H1 (cell line): Measurements from ENCODE around the gene FOXN3. TPM values are rescaled to one million over a fixed set of nuclear protein-coding genes. Genes with fewer than 3 reads are reported as not detected.

Source experiments
- CTCF ChIA-PET: fragments of 300-600 bp; sonication (Branson Sonifier 250); formaldehyde crosslinking; loops from one replicate; lab custom pipeline; 2021; ENCODE audit not compliant: partially characterized antibody; lab: Charles Lee
- POLR2A ChIA-PET: fragments of 300-600 bp; sonication (Branson Sonifier 250); formaldehyde crosslinking; loops from one replicate; lab custom pipeline; 2021; ENCODE audit warnings: inconsistent platforms; ENCODE audit not compliant: partially characterized antibody; lab: Charles Lee
- DNase-seq, 2 experiments: peaks; one replicate each; pipeline versions ENCODE4 v3.0.0 to v3.0.0-alpha.2; 2010 to 2022; ENCODE audit warnings: low spot score in 2 of 2, low read depth in 1 of 2, mixed read lengths in 1 of 2
- FAIRE-seq: peaks from 2 replicates; lab custom pipeline; 2011; peaks lifted over from hg19 to GRCh38; lab: Jason Lieb, UNC
- H2AFZ ChIP-seq: 2 replicates; pipeline ENCODE4 v1.8.1; 2012; ENCODE audit warnings: low read length, inconsistent platforms
- H2AK5ac ChIP-seq: 2 replicates; pipeline ENCODE4 v1.6.1; 2013; ENCODE audit warnings: low read depth, low read length
- H2BK120ac ChIP-seq: replicated peaks from 2 replicates; pipeline ENCODE3; 2013; ENCODE audit warnings: low read depth, low read length, inconsistent platforms
- H2BK12ac ChIP-seq: 2 replicates; pipeline ENCODE4 v1.6.1; 2013; ENCODE audit warnings: low read depth, low read length
- H2BK15ac ChIP-seq: 2 replicates; pipeline ENCODE4 v1.6.1; 2013; ENCODE audit warnings: low read length
- H2BK20ac ChIP-seq: 2 replicates; pipeline ENCODE4 v1.6.1; 2013; ENCODE audit warnings: low read length
- H2BK5ac ChIP-seq: 2 replicates; pipeline ENCODE4 v1.6.1; 2013; ENCODE audit warnings: low read depth, low read length
- H3K14ac ChIP-seq: 2 replicates; pipeline ENCODE4 v1.6.1; 2013; ENCODE audit warnings: inconsistent platforms; ENCODE audit not compliant: insufficient read length
- H3K18ac ChIP-seq: 2 replicates; pipeline ENCODE4 v1.6.1; 2013; ENCODE audit warnings: low read length; ENCODE audit errors: extremely low read depth
- H3K23ac ChIP-seq: 2 replicates; pipeline ENCODE4 v1.6.1; 2013; ENCODE audit warnings: inconsistent platforms; ENCODE audit not compliant: insufficient read length
- H3K23me2 ChIP-seq: 2 replicates; pipeline ENCODE4 v1.6.1; 2013; ENCODE audit warnings: low read depth, low read length
- H3K27ac ChIP-seq: 2 replicates; pipeline ENCODE4 v1.6.1; 2011; ENCODE audit warnings: low read depth, low read length, inconsistent platforms
- H3K27me3 ChIP-seq, 4 experiments: replicated peaks in 1 of 4; 1 replicate in 1 of 4; 2 replicates in 3 of 4; pipeline versions ENCODE4 v1.6.1 to v1.8.1; 2011 to 2013; ENCODE audit warnings: low read length in 3 of 4, mild to moderate bottlenecking in 3 of 4, inconsistent platforms in 2 of 4, mixed read lengths in 2 of 4, moderate library complexity in 1 of 4; ENCODE audit not compliant: control insufficient read depth in 3 of 4, insufficient read depth in 3 of 4; ENCODE audit errors: extremely low read depth in 1 of 4
- H3K36me3 ChIP-seq, 4 experiments: 2 replicates each; pipeline versions ENCODE4 v1.6.1 to v1.8.1; 2011 to 2013; ENCODE audit warnings: mild to moderate bottlenecking in 4 of 4, low read length in 3 of 4, moderate library complexity in 2 of 4, control low read depth in 1 of 4, inconsistent platforms in 1 of 4; ENCODE audit not compliant: insufficient read depth in 4 of 4, control insufficient read depth in 2 of 4
- H3K4ac ChIP-seq: replicated peaks from 2 replicates; pipeline ENCODE3; 2013; ENCODE audit warnings: low read length, low read depth, mixed read lengths, inconsistent platforms; ENCODE audit not compliant: insufficient read length
- H3K4me1 ChIP-seq, 4 experiments: replicated peaks in 1 of 4; 1 replicate in 1 of 4; 2 replicates in 3 of 4; pipeline versions ENCODE4 v1.6.1 to v1.8.1; 2011 to 2013; ENCODE audit warnings: low read length in 3 of 4, inconsistent platforms in 2 of 4, mixed read lengths in 1 of 4; ENCODE audit not compliant: insufficient read depth in 4 of 4, control insufficient read depth in 3 of 4
- H3K4me2 ChIP-seq, 2 experiments: 2 replicates each; pipeline versions ENCODE4 v1.6.1 to v1.8.1; 2011 to 2013; ENCODE audit warnings: low read depth in 2 of 2, low read length in 2 of 2, control low read depth in 1 of 2, inconsistent platforms in 1 of 2, mild to moderate bottlenecking in 1 of 2; ENCODE audit not compliant: insufficient read depth in 1 of 2
- H3K4me3 ChIP-seq, 4 experiments: fragments of 200-600, 300-600 bp in 1 of 4; sonication (generic), shearing (Covaris generic), sonication (Bioruptor Twin) in 1 of 4; 2 replicates each; pipeline versions ENCODE4 v1.5.1 to v1.8.1; 2011 to 2016; ENCODE audit warnings: low read length in 4 of 4, low read depth in 3 of 4, control low read depth in 2 of 4, inconsistent platforms in 2 of 4, mild to moderate bottlenecking in 2 of 4, mixed read lengths in 1 of 4, moderate library complexity in 1 of 4; ENCODE audit not compliant: insufficient read depth in 2 of 4; ENCODE audit errors: extremely low read depth in 1 of 4
- H3K56ac ChIP-seq: replicated peaks from 2 replicates; pipeline ENCODE3; 2013; ENCODE audit warnings: low read depth, mild to moderate bottlenecking, mixed read lengths, low read length, inconsistent platforms; ENCODE audit not compliant: insufficient read length
- H3K79me1 ChIP-seq: 2 replicates; pipeline ENCODE4 v1.6.1; 2013; ENCODE audit warnings: low read depth, low read length, control low read depth
- H3K79me2 ChIP-seq, 2 experiments: 2 replicates each; pipeline versions ENCODE4 v1.6.1 to v1.8.1; 2012 to 2013; ENCODE audit warnings: low read length in 2 of 2, mild to moderate bottlenecking in 2 of 2, inconsistent platforms in 1 of 2; ENCODE audit not compliant: insufficient read depth in 2 of 2, control insufficient read depth in 1 of 2
- H3K9ac ChIP-seq, 4 experiments: replicated peaks in 1 of 4; 1 replicate in 1 of 4; 2 replicates in 3 of 4; pipeline versions ENCODE4 v1.6.1 to v1.8.1; 2011 to 2013; ENCODE audit warnings: low read depth in 3 of 4, low read length in 3 of 4, control low read depth in 2 of 4, mild to moderate bottlenecking in 2 of 4, moderate library complexity in 2 of 4, inconsistent platforms in 1 of 4; ENCODE audit errors: extremely low read depth in 1 of 4
- H3K9me3 ChIP-seq, 2 experiments: 2 replicates each; pipeline versions ENCODE4 v1.6.1 to v1.8.1; 2012 to 2013; ENCODE audit warnings: mild to moderate bottlenecking in 2 of 2, moderate library complexity in 2 of 2, control low read depth in 1 of 2, inconsistent platforms in 1 of 2, low read depth in 1 of 2, low read length in 1 of 2, mixed read lengths in 1 of 2; ENCODE audit not compliant: insufficient read depth in 2 of 2
- H4K20me1 ChIP-seq, 2 experiments: replicated peaks in 1 of 2; 2 replicates each; pipeline versions ENCODE3 to v1.8.1; 2011 to 2013; ENCODE audit warnings: inconsistent platforms in 2 of 2, low read length in 2 of 2, mild to moderate bottlenecking in 1 of 2; ENCODE audit not compliant: insufficient read depth in 2 of 2, control insufficient read depth in 1 of 2
- H4K5ac ChIP-seq: 2 replicates; pipeline ENCODE4 v1.6.1; 2013; ENCODE audit warnings: low read length, low read depth, mixed read lengths, inconsistent platforms; ENCODE audit not compliant: insufficient read length
- H4K8ac ChIP-seq: 2 replicates; pipeline ENCODE4 v1.8.0; 2013; ENCODE audit warnings: mild to moderate bottlenecking, moderate library complexity, low read length, inconsistent platforms; ENCODE audit not compliant: insufficient read depth; ENCODE audit errors: extremely low read depth
- H4K91ac ChIP-seq: replicated peaks from 2 replicates; pipeline ENCODE3; 2013; ENCODE audit warnings: low read length, mixed read lengths, inconsistent platforms; ENCODE audit not compliant: insufficient read length
- CHD1 ChIP-seq: IDR thresholded peaks from 2 replicates; pipeline ENCODE4 v1.6.1; 2012; ENCODE audit warnings: low read depth, low read length, improper control_type of control experiment
- POLR2AphosphoS5 ChIP-seq: IDR thresholded peaks from 2 replicates; pipeline ENCODE4 v1.6.1; 2011; ENCODE audit warnings: low read depth, low read length
- POU5F1 ChIP-seq: IDR thresholded peaks from 2 replicates; pipeline ENCODE4 v1.6.1; 2011; ENCODE audit warnings: low read depth, mild to moderate bottlenecking, low read length, moderate library complexity
- SIRT6 ChIP-seq: IDR thresholded peaks from one replicate; pipeline ENCODE4 v1.7.1; 2012; ENCODE audit warnings: low read length, inconsistent platforms
- SRF ChIP-seq: IDR thresholded peaks from 2 replicates; pipeline ENCODE4 v1.6.1; 2011; ENCODE audit warnings: mild to moderate bottlenecking, low read depth, low read length, moderate library complexity
- WGBS, 2 experiments: shearing (Covaris generic) in 1 of 2; methylation state at CpG; one replicate each; pipeline versions ENCODE4 v1.1.6 to v1.1.7; 2013 to 2015; ENCODE audit warnings: low lambda C conversion rate in 2 of 2, mixed read lengths in 2 of 2, inconsistent platforms in 1 of 2, low coverage in 1 of 2, missing lambda C conversion rate in 1 of 2; ENCODE audit not compliant: insufficient replicate concordance in 2 of 2, insufficient coverage in 1 of 2, insufficient read length in 1 of 2; ENCODE audit errors: extremely low coverage in 1 of 2, missing lambda C conversion rate in 1 of 2; 5-methylcytosine and 5-hydroxymethylcytosine counted together
- polyA plus RNA-seq, 7 experiments: library from polyadenylated mRNA; depleted of rRNA in 3 of 7; stranded (reverse) in 5 of 7; unstranded in 2 of 7; fragments of >200 nt in 5 of 7; fragments of 200-250 nt in 2 of 7; gene quantifications; 1 replicate in 5 of 7; 2 replicates in 1 of 7; 4 replicates in 1 of 7; pipeline versions ENCODE4 v1.2.1 to v1.2.3, GENCODE V29; 2011 to 2013; ENCODE audit warnings: missing spikeins in 2 of 7, mixed read lengths in 2 of 7
- total RNA-seq: library from RNA; stranded (reverse); fragmentation: NEBNext Ultra II Directional; extraction: Animal tissue kit (Norgen Biotek cat#: 25700); gene quantifications from 2 replicates; pipeline ENCODE4 v1.2.1, GENCODE V29; 2021

FOXN3 gene
- total and polyA plus RNA-seq, 2 of the 8 experiments (the other 6 are each of a cell fraction or from before 2014, with no cell fraction given): 52.6 to 178 TPM

GRCh38 chr14:89262041-89262440 is 155.0 kb downstream of the FOXN3 start:
- Histone ChIP-seq H4K91ac (no peak overlapping the region), H3K23me2 (no peaks in the 10 kb centered on the region), H3K9ac (no peak overlapping the region), H3K23ac (no peak overlapping the region), H3K56ac (no peak overlapping the region), H3K27me3 (no peaks in the 10 kb centered on the region), H2BK15ac (no peak overlapping the region), H4K20me1 (peaks cover 6 to 16% of the 10 kb centered on the region in 2 experiments), H4K5ac (no peak overlapping the region), H3K27ac (no peak overlapping the region), H3K79me1 (peaks cover 8% of the 10 kb centered on the region; the same call in 1 of the 2 replicates), H3K4ac (no peak overlapping the region), H2BK5ac (no peak overlapping the region), H3K14ac (no peak overlapping the region), H2AK5ac (no peak overlapping the region), H3K4me1 (peaks cover under 1 to 7% (median 4%) of the 10 kb centered on the region in 4 experiments), H3K4me3 (no peak overlapping the region), H2BK20ac (no peak overlapping the region), H2BK12ac (no peak overlapping the region), H3K36me3 (peaks cover 0 to 12% (median 5%) of the 10 kb centered on the region in 4 experiments; a peak in 5 of 8 replicates), H3K18ac (no peak overlapping the region), H2BK120ac (no peak overlapping the region), H4K8ac (no peak overlapping the region), H3K9me3 (no peaks in the 10 kb centered on the region), H3K4me2 (no peak overlapping the region), H2AFZ (no peak overlapping the region), H3K79me2 (peaks cover 4 to 91% of the 10 kb centered on the region in 2 experiments; a peak in 3 of 4 replicates)
- ChIA-PET POLR2A (interaction anchor here (0.5 to 1.6 kb wide), 2 partner anchors 11 to 22 kb away, joined by 4 to 5 read pairs; no protein-coding TSS in a partner anchor), CTCF (interaction anchor here (0.8 to 1.9 kb wide), 2 partner anchors 10 to 83 kb away, joined by 5 to 6 read pairs; no protein-coding TSS in a partner anchor)
- TF ChIP-seq CHD1 (no peak), SRF (no peak), POLR2AphosphoS5 (no peak), POU5F1 (no peak), SIRT6 (no peak)
- 98% methylated on average over 4 of the region's 4 CpGs; no CpG with 5 or more reads in 1 of the 2 experiments for WGBS, 2 experiments
- FAIRE-seq: no peak
- no peak for DNase-seq
